GM19467 (cell line): ENCODE data around the gene HOXA6.

Experiments
- ATAC-seq: cut with Tn5 transposase; IDR thresholded peaks from one replicate; pipeline ENCODE4 v1.9.1; 2021; ENCODE audit warnings: mild to moderate bottlenecking, moderate library complexity; ENCODE audit not compliant: unreplicated experiment

Gene HOXA6

GRCh38 chr7:27185013-27185853 is 37.7 kb upstream of the HOXA6 start, which contains the start of gene HOXA11:
Gene HOXA11 (minus strand): TSS chr7:27185232. CDS start chr7:27185144, 88 bp downstream.
- no peak for ATAC-seq

DNA sequence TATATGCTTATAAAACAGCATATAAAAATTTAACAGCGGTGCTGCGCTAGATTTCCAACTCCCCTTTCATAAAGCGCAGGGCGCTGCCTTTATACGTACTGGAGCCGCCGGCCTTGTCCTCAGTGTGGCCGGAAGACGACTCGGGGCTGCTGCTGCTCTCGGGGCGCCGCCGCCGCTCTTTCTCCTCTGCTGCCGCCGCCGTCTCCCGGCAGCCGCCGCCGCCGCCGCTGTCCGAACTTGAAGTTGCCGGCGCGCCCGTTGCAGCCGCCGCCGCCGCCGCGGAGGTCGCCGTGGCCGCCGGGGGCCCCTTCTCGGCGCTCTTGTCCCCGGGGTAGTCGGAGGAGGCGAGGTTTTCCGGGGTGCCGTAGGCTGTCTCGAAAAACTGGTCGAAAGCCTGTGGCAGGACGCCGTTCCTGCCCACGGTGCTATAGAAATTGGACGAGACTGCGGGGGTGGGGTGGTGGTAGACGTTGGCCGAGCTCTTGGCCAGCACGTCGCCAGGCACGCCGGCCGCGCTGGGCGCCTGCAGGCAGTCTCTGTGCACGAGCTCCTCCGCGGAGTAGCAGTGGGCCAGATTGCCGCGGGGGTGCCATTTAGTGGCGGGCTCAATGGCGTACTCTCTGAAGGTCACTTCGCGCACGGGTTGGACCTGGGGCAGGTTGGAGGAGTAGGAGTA is 36.9 kb upstream of the HOXA6 start:
- ATAC-seq = no peak

DNA sequence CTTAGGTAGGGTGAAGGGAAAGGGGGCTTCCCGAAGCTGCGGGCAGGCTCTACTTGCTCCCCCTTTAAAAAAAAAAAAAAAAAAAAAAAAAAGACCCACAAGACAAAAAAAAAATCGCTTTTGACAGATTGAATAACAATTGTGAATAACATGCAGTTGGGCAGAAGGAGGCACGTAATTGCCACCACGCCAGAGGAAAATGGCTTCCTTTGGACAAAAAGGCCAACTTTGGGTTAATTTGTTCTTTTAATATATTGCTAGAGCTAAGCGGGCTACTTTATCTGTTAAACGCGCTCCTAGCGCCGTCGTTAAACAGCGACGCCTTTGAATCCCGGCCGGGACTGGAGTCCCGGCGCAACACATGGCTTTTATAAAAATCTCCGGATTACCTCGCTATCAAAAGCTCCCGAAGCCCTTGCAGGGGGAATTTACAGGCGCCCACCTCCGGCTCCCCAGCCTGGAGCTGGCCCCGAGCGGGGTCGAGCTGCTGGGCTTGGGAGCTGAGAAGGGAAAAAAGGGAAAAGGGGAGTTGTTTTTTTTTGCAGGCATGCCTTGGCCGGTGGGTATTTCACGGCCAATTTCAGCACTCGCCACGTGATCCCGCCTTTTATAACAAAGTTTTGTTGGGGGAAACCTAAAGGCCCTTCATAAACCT is 36.2 kb upstream of the HOXA6 start:
- no peak for ATAC-seq

GRCh38 chr7:27182861-27183681 is 35.5 kb upstream of the HOXA6 start:
- no peak for ATAC-seq

GRCh38 chr7:27182285-27182841 is 34.8 kb upstream of the HOXA6 start:
- no peak for ATAC-seq

DNA sequence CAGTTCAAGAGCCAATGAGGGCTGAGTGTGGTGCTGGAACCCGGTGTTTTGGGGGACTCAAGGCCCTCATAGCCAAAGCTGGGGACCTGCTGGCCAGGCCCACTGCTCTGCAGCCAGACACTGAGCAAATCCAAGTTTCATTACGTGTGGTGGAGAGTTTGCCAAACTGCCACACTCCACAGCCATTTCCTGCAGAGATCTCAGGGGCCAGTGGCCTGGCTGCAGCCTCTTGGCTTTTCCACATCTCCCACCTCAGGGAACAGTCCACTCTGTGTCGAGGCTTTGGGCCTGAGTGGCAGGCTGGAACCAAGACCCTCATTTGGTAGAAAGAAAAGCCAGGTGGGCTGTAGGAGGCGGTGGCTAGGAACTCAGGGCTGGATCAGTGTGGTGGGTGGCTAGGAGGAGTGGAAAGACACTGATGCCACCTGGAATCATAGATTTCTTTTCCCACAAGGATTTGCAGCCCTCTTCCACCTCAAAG is 34.3 kb upstream of the HOXA6 start:
- ATAC-seq = no peak

DNA sequence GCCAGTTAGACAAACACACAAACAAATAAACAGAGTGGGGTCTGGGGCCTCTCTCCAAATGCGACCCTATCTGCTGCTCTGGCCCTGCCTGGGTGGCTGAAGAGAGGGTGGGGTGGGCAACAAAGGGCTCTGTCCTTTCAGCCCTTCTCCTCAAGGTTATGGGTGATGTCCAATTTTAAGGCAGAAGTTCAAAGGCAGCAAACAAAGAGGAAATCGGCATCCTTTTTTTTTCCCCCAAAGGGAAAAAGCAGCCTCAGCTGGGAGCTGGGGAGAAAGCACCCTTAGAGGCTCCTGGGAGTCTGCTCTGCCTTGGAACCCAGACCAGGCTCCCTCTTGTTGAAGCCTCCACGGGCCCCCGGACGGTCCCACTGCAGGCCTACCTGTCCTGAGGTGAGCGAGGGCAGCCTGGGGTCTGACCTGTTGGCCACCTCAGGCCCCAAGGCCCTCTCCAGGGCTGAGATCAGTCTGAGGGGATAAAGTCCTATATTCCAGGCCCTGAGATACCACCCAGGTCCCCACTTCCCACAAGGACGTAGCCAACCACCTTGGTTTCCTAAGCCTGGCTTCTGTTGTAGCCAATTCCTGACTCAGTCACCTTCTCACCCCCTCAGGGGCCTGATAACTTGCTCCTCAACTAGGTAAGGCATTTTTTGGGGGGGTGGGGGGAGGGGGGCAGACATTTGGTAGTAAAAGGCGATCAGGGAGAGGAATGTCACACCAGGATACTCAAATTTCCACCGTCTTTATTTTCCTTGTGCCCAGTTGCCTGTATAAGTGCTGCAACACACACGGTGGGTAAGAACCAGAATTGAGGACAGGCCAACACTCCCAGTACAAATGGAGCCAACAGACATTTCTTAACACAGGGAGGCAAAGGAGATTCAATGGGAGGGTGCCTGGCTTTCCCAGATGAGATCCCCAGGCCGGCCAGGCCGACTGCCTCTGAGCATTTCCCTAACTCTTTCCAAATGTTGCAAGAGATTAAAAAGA is 33.2 kb upstream of the HOXA6 start:
- ATAC-seq = no peak

DNA sequence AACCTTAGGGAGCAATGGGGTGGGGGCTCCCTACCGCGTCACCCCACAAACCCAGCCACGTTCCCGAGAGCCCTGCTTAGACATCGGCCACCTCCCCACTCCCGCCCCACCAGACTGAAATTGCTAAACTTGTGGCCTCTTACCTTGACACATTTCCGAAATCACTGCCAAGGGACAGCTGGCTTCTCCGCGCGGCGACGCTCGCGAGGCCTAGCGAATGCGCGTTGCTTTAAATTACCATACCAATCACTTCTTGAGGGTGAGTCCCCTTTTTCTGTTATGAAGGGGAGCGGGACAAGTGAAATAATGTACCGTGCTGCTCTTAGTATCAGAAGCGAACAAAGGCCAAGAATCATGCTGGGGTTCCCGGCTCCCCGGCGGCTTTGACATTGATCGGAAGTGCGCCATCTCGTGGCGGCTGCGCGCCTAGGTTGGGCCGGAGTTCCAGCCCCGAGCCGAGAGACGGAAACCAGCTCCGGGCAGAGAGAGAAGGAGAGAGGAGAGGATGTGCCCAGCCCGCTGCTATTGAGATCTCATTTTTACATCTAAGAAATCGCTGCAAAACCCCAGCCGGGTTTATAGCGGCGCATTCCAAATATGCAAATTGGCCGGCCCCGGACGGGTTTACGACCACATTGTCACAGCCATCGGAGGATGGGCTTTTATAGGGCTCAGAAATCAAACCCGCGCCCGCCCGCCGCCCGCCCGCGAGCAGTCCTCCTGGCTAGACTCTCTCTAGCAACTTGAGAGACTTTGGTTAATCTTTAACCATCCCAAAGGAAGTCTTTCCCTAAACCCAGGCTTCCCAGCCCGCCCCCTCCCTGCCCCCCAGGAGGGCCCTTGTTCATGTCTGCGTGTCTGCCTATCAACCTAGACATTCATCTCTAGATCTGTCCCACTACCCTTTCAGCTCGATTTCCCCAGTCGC is 32.2 kb upstream of the HOXA6 start:
- ATAC-seq = no peak

DNA sequence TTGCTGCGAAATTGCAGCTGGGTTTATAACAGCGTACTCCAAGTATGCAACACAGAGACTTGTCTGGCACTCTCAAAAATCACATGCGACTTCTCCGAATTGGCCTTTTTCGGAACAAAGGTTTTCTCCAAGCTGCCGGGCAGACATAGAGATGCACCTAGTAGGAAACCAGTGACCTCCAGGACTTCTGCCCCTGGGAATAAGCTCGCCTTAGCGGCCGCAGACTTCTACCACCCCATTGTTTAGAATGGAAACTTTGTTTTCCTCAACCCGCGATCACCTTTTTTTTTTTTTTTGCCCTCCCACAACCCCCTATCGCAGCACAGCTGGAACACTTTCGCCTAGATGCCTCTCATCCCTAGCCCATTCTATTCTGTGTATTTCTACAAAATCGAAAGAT is 31.5 kb upstream of the HOXA6 start:
- ATAC-seq = no peak

DNA sequence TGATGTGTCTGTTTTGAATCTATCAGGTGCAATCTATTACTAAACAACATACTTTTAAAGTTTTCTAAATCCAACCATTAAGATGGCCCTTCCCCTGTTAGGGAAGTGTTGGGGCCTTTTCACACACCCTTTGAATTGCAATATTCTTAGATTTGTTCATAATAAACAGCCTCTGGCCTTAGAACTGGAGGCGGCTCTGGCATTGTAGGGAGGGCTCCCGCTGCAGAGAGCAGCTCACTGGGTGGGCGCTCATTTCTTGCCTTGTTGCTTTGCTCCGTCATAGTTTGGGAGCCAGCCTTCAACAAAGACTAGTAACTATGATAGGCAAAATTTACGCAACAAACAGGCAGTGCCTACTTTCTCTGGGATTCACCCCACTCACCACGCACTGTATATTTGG is 30.8 kb upstream of the HOXA6 start:
- no peak for ATAC-seq

DNA sequence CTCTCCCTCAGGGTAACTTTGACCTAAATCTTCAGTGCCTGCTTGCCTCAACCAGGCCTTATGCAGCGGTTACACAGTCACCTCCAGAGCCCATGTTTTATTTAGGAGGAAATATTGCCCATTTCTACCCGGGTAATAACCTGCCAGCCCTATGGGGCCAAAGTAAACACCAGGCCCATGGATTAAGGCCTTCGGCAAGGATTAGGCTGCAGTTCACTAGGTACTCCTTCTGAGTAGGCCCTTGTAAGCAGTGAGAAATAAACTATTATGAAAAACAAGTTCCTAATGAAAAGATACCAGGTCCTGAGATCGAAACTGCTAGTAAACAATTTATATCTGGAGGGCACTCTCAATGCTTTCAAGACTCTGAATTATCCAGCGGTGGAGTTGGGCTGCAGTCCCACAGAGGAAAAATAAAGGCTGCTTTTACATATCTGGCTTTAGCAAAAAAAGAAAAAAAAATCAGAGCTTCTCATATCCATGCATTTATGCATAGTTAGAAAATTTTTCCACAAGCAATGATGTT is 30.3 kb upstream of the HOXA6 start:
- ATAC-seq = no peak

GRCh38 chr7:27176962-27177794 is 29.6 kb upstream of the HOXA6 start:
- no peak for ATAC-seq

DNA sequence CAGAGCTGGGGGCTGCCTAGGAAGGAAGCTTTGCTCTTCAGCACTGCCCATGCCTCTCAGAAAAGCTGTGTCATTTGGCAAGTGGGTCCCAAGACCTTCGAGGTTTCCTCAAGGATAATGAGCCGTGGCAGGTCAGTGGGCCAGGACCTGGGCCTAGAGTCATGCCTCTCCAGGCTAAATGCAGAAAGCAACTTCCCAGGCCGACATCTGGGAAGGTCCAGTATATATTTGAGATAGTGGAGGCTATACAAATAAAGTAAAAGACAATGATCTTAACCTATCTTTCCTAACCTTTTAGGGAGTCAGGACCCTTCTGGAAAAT is 28.9 kb upstream of the HOXA6 start:
- no peak for ATAC-seq

GRCh38 chr7:27175626-27176523 is 28.3 kb upstream of the HOXA6 start:
- no peak for ATAC-seq

DNA sequence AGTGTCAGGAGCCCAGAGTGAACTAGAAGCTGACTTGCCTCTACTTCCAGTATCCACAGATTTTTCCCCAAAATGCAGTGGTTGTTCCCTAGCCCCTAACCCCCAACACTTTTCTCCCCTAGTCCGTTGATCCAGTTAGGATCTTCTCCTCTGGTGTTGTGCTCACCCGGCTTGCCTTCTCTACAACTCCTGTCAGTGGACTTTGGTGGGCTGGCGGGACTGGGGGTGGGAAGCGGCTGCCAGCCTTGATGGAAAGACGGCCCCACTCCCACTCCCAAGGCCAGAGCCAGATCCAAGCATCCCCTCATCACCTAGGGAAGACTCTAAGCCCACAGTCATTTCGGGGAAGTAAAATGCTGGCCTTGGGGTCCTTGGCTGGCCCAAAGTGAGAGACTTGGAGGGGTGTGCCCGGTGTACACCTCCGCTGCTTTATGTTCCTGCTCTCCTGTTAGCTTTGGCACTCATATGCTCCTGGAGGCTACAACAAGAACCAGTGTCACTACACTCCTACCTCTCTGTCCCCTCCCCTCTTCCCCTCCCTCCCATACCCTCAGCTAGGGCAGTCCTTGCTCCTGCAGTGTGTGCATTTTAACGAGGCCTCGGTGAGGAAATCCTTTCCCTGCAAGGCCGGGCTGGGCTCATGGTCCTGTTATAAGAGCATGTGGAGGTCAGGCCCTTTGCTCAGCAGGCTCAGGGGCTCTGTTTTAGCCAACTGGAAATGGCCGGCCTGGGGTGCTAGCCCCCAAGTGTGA is 27.5 kb upstream of the HOXA6 start:
- ATAC-seq = no peak
